HG03571 (cell line): ENCODE data around the gene RAB11FIP5.

ENCODE experiments used
- ATAC-seq: cut with Tn5 transposase; IDR thresholded peaks from one replicate; pipeline ENCODE4 v1.9.1; 2021; ENCODE audit not compliant: unreplicated experiment

The RAB11FIP5 gene

GRCh38 chr2:73033766-73034381 lies 78.9 kb downstream of the RAB11FIP5 start:
- ATAC-seq = no peak

GRCh38 chr2:73033142-73033765 lies 79.5 kb downstream of the RAB11FIP5 start:
- ATAC-seq = no peak

GRCh38 chr2:73032702-73033097 lies 80.0 kb downstream of the RAB11FIP5 start:
- ATAC-seq = no peak

DNA sequence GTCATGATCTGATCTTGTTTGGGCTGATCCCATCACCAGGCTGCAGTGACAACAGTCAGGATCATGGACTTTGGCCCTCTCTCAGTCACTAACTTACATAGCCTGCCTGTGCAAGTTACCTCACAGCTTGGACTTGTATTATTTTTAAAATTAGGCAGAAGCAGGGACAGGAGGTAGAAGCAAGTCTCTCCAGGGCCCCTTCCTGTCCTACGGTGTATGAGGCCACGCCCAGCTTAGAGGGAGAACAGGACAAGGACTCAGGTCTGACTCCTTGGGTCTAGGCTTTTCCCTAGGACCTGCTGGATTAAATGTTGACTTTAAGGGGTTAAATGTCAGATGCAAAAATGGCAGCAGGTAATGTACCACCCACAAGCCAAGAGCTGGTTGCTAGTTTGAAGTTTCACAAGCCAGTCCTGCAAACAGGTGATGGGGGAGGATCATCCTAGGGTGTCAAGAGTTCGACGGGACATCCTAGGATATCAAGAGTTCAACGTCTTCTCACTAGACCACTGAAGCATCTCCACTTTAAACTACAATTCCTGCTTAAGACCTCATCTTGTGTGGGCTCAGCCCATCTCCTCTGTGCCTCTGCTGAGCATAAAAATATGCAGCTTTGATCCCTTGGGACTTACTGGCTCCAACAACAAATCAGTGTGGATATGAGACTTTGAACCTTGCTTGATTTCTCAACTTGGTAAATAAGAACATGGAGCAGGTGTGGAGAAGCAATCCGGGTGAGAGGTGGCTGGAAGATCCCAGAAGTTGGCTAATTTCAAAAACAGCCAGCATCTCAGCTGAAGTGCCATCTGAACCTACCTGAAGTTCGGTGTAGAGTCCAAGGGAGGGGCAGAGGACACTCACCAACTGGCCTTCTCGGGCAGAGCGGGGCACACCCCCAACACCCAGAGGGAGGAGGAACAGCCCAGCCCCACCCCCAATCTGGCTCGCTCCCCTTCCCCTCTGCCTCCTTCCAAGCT lies 80.7 kb downstream of the RAB11FIP5 start:
- no peak for ATAC-seq

GRCh38 chr2:73031095-73031678 lies 81.6 kb downstream of the RAB11FIP5 start:
- ATAC-seq = no peak

DNA sequence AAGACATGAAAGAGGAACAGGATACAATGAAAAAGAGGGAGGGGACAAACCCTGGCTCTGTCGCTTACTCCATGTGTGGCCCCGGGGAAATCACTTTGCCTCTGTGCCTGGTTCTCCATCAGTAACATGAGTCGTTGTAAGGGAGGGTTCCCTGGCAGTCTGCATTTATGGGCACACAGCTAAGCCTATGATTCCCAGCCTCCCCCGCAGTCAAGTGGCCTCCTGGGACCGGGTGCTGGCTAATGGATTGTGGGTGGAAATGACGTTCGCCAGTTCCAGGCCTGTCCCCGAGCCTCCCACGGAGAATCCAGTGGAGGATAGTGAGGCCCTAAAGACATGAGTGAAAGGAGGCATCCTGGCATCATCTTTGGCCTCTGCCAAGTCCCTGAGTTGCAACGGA lies 83.9 kb downstream of the RAB11FIP5 start:
- ATAC-seq = no peak

DNA sequence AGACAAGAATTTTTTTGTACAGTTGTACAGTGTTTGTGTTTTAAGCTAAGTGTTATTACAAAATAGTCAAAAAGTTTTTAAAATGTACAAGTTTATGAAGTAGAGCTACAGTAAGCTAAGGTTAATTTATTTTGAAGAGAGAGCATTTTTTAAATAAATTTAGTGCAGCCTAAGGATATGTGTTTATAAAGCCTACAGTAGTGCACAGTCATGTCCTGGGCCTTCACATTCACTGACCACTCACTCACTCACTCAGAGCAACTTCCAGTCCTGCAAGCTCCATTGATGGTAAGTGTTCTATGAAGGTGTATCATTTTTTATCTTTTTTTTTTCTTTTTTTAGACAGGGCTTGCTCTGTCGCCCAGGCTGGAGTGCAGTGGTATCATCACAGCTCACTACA lies 85.4 kb downstream of the RAB11FIP5 start:
- no peak for ATAC-seq

DNA sequence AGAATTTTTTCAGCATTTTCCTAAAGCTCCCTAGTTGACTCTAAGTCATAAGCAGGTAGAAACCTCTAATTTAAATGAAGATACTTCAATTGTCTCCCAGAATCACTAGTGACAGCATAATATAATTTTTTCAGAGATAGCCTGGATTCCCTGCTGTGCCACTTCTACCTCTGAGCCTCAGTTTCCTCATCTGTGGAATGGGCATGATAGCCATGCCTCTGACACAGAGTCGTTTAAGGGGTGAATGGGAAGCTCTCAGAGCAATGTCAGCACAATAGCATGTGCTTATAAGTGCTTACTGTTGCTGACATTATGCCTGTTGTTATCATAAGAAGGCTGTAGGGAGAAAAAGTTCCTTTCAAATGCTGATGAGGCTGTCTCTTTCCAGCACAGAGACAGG lies 89.3 kb downstream of the RAB11FIP5 start:
- ATAC-seq = no peak
